Posterior vena cava (tissue), 2 donors: Measurements from ENCODE around the gene DCT. TPM values are rescaled to one million over a fixed set of nuclear protein-coding genes. Genes with fewer than 3 reads are reported as not detected.

Source experiments
- DNase-seq: peaks from one replicate; pipeline ENCODE4 v3.0.0-alpha.2; 2020; ENCODE audit warnings: low spot score
- intact Hi-C, 2 donors: fragments of 100-400 bp; cut with DNase I; formaldehyde crosslinking; loops; one replicate each; pipeline versions ENCODE4 v1.14.1 to v1.14.2; 2022 to 2023
- total RNA-seq, 2 donors: library from RNA; stranded (reverse); fragmentation: NEBNext Ultra II Directional; extraction: Animal tissue kit (Norgen Biotek cat#: 25700); gene quantifications; one replicate each; pipeline ENCODE4 v1.2.1, GENCODE V29; 2021
- donor health status: DM: yes; HTN: yes; CAD: no.
- donor health status: DM: yes; HTN: yes; CAD: no.

DCT gene
- total RNA-seq, 2 donors from 2014 or later = 0.19 to 0.32 TPM

DNA sequence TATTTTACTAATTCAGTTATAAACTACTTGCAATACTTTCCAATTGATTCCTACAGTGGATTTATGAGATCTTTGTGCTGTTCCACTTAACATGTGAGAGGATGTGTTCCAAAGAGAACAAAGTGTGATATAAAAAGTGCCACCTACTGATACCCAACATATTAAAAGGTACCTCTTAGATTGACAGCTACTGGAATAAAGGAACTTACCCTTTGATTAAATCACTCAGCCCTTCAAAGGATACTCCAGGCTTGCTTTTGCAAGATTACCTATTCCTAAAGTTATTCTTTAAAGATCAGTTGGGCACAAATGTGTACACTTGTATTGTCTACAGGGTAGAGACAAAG, 65.9 kb downstream of the DCT start:
- intact Hi-C loops = no loop called here
- DNase-seq = no peak

DNA sequence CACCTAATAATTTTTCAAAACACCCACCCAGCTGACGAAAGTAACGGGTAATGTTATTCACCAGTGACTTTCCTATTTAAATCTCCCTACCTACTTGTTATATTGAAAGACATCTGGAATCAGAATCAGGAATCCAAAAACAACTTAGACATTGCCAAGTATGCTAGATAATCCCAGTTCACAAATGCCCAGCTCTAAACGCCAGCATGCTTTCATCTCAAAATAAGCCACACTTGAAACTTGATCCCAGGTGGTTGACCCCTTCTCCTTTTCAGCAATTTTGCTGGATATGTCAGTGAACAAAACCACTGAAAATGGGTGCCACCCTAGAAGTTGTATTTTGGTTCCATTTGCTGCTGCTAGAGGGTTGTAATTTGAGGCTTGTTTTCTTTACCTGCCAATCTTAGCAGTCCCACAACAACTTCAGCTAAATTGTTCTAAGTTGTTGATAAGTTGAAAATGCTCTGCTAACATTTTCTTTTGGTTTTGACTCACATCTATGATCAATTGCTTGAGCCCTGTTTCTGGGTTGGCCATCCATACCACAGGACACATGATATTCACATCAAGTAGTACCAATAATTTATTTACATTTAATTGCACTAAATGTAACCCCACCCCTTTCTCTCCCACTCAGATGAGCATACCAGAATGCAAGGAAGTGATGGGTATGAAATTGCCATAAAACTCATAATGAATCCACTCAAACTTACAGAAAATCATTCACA, 66.4 kb downstream of the DCT start:
- no peak for DNase-seq
- intact Hi-C loops = no loop called here

DNA sequence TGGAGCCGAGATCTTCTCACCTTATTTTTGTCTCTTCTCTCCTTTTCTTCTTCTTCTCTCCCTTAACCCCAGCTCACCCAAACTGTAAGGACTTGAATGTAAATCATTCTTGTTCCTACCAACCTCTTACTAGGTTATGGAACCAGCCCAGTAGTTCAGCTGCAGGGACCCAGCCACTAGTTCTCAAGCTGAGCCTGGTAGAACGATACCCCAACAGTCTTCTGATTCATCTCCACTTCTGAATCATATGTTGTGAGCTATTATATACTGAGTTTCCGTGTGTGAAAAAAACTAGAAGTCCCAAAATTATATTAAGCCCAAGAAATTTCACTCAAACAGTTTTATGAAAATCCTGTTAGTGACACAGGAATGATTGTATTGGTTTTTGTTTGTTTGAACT, 67.7 kb downstream of the DCT start:
- no peak for DNase-seq
- intact Hi-C loops = no loop called here

DNA sequence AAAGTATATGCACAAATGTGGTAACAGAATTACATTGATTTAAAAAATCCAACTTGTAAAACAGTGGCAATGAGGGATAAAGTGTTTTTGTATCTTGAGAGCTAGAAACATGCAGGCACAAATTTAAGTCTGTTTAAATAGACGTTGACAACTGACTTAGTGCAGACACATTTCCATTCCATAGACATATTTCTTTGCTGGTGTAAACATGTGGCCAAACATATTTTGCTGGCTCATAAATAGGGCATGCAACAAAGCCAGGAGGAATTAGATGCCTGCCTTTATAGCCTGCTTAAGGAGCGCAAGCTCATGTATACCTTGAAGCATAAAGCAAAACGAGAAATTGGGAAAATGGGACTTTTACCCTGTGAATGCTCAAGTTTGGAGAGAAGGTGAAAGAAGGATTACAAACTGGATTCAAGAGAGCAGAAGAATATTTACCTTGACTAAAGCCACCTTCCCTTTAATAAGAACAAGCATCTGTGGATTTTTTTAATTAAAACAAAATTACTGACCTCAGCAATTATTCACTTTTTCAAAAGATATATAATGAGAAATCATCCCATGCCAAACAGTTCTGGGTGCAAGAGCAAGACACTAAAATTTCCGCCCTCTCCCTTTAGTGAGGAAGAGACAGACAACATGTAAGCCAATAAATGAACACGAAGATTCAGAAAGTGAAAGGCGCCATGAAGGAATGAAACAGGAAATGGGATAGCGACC, 71.0 kb downstream of the DCT start:
- no peak for DNase-seq
- intact Hi-C loops = no loop called here

DNA sequence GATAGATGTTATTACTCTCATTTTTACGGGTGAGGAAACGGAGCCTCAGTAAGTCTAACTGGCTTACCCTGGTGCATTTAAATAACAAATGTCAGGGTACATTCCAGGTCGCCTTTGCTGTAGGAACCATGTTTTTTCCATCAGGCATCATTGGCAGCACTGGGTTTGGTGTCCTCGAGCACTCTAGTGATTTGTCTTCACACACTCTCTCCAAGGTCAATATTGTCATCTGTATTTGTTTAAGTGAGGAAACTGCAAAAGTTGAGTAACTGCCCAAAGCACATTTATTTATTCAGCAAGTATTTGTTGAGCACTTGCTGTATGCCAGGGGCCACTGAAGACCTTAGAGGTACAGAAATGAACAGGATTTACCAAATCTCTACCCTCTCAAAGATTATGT, 78.6 kb downstream of the DCT start:
- DNase-seq = no peak
- intact Hi-C loops = no loop called here

DNA sequence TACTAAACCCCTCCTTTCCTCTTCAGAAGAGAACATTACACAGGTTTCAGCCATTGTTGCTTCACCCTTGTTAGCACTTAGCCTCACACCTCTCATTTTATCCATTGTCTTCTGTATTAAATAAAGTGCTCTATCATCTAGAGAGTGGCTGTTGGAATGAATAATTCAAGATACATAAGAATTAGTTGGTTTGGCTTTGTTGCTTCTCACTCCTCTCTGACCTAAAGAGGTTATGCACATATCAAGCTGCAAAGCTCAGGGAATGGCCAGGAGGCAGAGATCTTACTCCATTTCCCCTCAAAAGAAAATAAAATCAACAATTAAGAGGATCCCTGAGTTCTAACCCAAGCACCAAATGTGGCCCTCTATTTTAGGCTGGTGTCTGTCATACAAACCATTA, 79.7 kb downstream of the DCT start:
- intact Hi-C loops = no loop called here
- no peak for DNase-seq

DNA sequence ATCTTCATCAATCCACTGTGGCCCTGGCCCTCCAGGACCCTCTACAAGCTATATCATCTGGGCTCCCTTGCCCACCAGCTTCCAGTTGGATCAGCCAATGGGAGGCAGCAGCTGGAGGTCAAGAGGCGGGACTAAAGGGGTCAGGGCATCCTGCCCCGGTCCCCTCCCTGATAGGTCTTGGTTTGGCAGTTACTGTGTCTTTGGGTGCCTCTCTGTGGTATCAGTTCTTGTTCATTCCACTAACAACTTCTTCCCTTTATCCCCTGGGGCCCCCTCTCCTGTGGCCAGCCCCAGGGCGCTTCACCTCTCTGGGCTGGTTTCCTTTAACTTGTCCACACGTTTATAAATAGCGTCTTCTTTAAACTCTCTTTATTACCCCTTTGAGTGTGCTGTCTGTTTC, 83.6 kb downstream of the DCT start:
- no peak for DNase-seq

DNA sequence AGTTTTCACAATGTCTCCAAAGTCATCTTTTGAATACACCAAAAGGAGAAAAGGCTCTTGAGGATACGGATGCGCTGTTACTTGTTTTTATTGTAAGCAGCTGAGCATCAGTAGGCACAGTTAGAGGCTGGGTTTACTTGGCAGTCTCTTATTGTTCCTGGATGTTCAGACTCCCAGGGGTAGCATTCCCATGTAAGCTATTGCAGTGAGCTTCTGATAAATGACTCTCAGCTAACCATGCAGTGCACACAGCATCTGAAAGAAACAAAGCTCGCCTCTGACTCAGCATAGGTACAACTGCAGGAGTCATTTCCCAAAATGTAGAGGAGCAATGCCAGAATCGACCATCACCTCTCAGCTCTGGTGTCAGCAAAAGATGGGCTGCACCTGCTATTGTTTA, 84.8 kb downstream of the DCT start:
- intact Hi-C loops = no loop called here

More for the DNA sequence above, 83.6 kb downstream of the DCT start:
- intact Hi-C loops = no loop called here

DNA sequence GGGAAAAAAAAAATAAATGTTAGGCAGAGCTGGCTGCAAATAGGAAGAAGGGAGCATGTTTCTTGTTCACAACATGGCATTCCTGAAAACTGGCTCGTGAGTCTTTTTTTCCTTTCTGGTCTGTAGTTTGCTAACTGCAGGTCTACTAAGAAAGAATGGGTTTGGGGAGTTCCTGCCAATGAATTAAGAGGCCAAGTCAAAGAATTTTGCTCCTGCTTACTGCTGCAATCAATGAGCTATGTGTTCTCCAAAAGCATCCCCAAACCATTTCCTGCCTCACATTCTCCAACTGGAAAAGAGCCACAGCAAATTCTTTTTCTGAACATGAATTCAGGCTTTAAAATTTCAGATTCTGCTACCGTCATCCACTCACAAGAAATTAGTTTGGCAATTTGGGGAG, 88.6 kb downstream of the DCT start:
- intact Hi-C loops = no loop called here
- no peak for DNase-seq

More for the DNA sequence above, 84.8 kb downstream of the DCT start:
- no peak for DNase-seq

DNA sequence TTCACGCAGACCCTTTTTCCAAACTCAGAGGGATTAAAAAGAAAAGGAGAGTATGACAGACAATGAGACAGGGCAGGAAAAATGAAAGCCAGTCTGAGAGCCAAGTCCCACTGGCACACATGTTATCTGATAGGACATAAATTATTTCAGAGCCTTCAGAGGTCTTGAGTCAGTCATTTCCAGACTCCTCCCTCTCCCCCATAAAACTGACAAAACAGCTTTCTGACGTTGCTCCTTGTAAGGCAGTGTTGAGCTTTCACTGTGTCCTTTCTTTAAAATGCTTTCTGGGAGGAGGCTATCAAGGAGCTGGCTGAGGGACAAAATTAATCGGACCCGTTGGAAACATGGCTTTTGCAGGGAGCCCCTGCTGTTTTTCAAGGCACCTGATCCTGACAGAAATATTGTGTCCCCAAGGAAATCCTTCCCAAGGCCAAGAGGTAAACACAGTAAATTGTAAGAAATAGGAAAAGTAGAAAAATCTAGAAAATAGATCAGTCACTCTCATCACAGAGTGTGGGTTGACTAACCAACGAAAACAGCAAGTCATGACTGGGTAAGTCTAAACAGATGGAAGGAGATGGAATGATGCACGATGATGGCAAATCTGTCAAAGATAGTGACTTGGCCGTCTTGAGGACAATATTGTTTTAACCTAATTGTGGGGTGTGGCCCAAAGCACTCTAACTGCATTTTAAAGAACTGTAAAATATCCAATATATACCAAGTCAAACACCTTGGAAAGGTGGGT, 89.7 kb downstream of the DCT start:
- DNase-seq = no peak
- intact Hi-C loops = no loop called here

DNA sequence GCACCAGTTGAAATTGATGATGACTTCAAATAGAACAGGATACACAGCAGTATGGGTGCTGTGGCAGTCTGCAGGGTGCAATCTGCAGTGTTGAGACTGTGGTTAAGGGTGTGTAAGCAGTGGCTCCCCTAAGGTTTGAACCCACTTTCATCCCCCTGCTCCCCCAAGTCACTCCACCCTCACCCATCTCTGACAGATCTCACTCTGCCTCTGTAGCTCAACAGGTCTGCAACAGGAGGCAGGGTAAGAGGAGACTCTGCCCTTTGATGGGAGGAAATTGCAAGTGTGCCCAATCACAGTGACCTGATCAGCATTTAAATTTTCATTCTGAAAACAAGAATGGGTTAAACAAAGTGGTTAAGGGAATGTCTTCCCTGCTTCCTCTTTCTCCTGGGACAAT, 92.4 kb downstream of the DCT start:
- no peak for DNase-seq
- intact Hi-C loops = no loop called here

Other genes starting within 250 kb of the DCT start
- 1 to 10 TPM; 7.4 to 7.6 TPM for gene TGDS, start 116.5 kb upstream of the DCT start, total RNA-seq
- 1 to 10 TPM; 5.4 to 6.5 TPM for gene GPR180, start 122.2 kb upstream of the DCT start, total RNA-seq
- gene SOX21, start 232.9 kb upstream of the DCT start, total RNA-seq = under 1 TPM in 1 of 2 donors, not detected in 1; 0.10 TPM